ENCODE results near the gene DMRTB1. TPM values are rescaled to one million over a fixed set of nuclear protein-coding genes. Genes with fewer than 3 reads are reported as not detected.
A peak's percentile ranks its signal among the peaks of the same experiment; 100 is the strongest.

DMRTB1 gene
- total RNA-seq, 1 donor from 2014 or later = not detected

GRCh38 chr1:53435151-53435550 lies 24.0 kb upstream of the DMRTB1 start:
- DNase-seq (ENCODE audit: low read depth) = no peak
- H3K4me3 ChIP-seq (ENCODE audit: low read depth, low read length) = no peak overlapping the region
- TF ChIP-seq CTCF (conservative IDR thresholded peaks at IDR 0.05; ENCODE audit: low read depth, low read length) = no peak

- DNase-seq (ENCODE audit: low read depth) = no peak
- TF ChIP-seq CTCF (conservative IDR thresholded peaks at IDR 0.05; ENCODE audit: low read depth, low read length) = no peak
- H3K4me3 ChIP-seq (ENCODE audit: low read depth, low read length) = no peak overlapping the region
Measured at GRCh38 chr1:53438427-53439336, 20.5 kb upstream of the DMRTB1 start.

GRCh38 chr1:53439337-53440207 lies 19.6 kb upstream of the DMRTB1 start:
- TF ChIP-seq CTCF (conservative IDR thresholded peaks at IDR 0.05; ENCODE audit: low read depth, low read length) = no peak
- no peak for DNase-seq (ENCODE audit: low read depth)
- no peak overlapping the region for H3K4me3 ChIP-seq (ENCODE audit: low read depth, low read length)

- no peak overlapping the region for H3K4me3 ChIP-seq (ENCODE audit: low read depth, low read length)
- DNase-seq (ENCODE audit: low read depth) = no peak
- TF ChIP-seq CTCF (conservative IDR thresholded peaks at IDR 0.05; ENCODE audit: low read depth, low read length) = no peak
Measured at GRCh38 chr1:53440633-53441032, 18.6 kb upstream of the DMRTB1 start.

GRCh38 chr1:53442299-53442698 lies 16.9 kb upstream of the DMRTB1 start:
- no peak overlapping the region for H3K4me3 ChIP-seq (ENCODE audit: low read depth, low read length)
- no peak for TF ChIP-seq CTCF (conservative IDR thresholded peaks at IDR 0.05; ENCODE audit: low read depth, low read length)
- peak; percentile 15 for DNase-seq (ENCODE audit: low read depth)

- DNase-seq (ENCODE audit: low read depth) = no peak
- H3K4me3 ChIP-seq (ENCODE audit: low read depth, low read length) = no peak overlapping the region
- TF ChIP-seq CTCF (conservative IDR thresholded peaks at IDR 0.05; ENCODE audit: low read depth, low read length) = no peak
Measured at GRCh38 chr1:53446051-53446450, 13.1 kb upstream of the DMRTB1 start.

All from epithelial cell of proximal tubule (primary cell).